Activated B cell treated with CpG ODN at 0.5 μM for 24 hours (primary cell): Measurements from ENCODE around the gene TMEM242. TPM values are rescaled to one million over a fixed set of nuclear protein-coding genes. Genes with fewer than 3 reads are reported as not detected.

Source experiments
- ATAC-seq: fragments of 200-7000 bp; cut with Tn5 transposase; one replicate; pipeline ENCODE4 v1.10.0; 2021; ENCODE audit warnings: low read depth, mild to moderate bottlenecking, moderate library complexity
- CTCF ChIA-PET: fragments of 350-600 bp; sonication (Branson Sonifier 250); formaldehyde crosslinking; loops from one replicate; lab custom pipeline; 2021; ENCODE audit warnings: antibody characterized with exemption; lab: Charles Lee
- POLR2A ChIA-PET: fragments of 350-600 bp; sonication (Branson Sonifier 250); formaldehyde crosslinking; loops from one replicate; lab custom pipeline; 2021; ENCODE audit warnings: antibody characterized with exemption; lab: Charles Lee
- DNase-seq: peaks from one replicate; pipeline ENCODE4 v3.0.0; 2022
- H3K27ac Mint-ChIP-seq: one replicate; pipeline ENCODE4 v1.8.0; 2020; ENCODE audit warnings: mixed read lengths
- H3K27me3 Mint-ChIP-seq: one replicate; pipeline ENCODE4 v1.8.0; 2021; ENCODE audit warnings: mixed read lengths
- H3K36me3 Mint-ChIP-seq: one replicate; pipeline ENCODE4 v1.8.0; 2021; ENCODE audit warnings: low read depth, mixed read lengths
- H3K4me1 Mint-ChIP-seq: one replicate; pipeline ENCODE4 v1.8.0; 2021; ENCODE audit warnings: mixed read lengths
- H3K4me3 Mint-ChIP-seq: one replicate; pipeline ENCODE4 v1.8.0; 2020; ENCODE audit warnings: mild to moderate bottlenecking, mixed read lengths
- H3K9me3 Mint-ChIP-seq: one replicate; pipeline ENCODE4 v1.8.0; 2020; ENCODE audit warnings: mixed read lengths
- CTCF ChIP-seq: fragments of 200-600 bp; IDR thresholded peaks from one replicate; pipeline ENCODE4 v1.8.0; 2022; ENCODE audit warnings: antibody characterized with exemption, mild to moderate bottlenecking
- intact Hi-C: fragments of 100-400 bp; cut with micrococcal nuclease; formaldehyde crosslinking; loops from one replicate; pipeline ENCODE4 v1.15.1; 2024
- total RNA-seq: library from RNA; stranded (reverse); gene quantifications from 2 replicates; pipeline ENCODE4 v1.2.3, GENCODE V29; 2022

TMEM242 gene
- total RNA-seq, 1 donor from 2014 or later: 17.6 TPM

- H3K27ac Mint-ChIP-seq: no peak overlapping the region
- no peaks in the 10 kb centered on the region for H3K27me3 Mint-ChIP-seq
- peaks cover 13% of the 10 kb centered on the region for H3K36me3 Mint-ChIP-seq
- no peaks in the 10 kb centered on the region for H3K9me3 Mint-ChIP-seq
- no peak for ATAC-seq
- ChIA-PET POLR2A (no interaction called here), CTCF (interaction anchor here (1.0 kb wide), 1 partner anchor 28 kb away, joined by 3 read pairs; no protein-coding TSS in a partner anchor)
- no peak for TF ChIP-seq CTCF
- intact Hi-C loops: no loop called here
- no peak for DNase-seq
- no peak overlapping the region for H3K4me3 Mint-ChIP-seq
- H3K4me1 Mint-ChIP-seq: peaks cover 14% of the 10 kb centered on the region
These were observed 20.6 kb downstream of the TMEM242 start for GRCh38 chr6:157302736-157303135.

- no peak for TF ChIP-seq CTCF
- no peak overlapping the region for H3K4me3 Mint-ChIP-seq
- no peaks in the 10 kb centered on the region for H3K27me3 Mint-ChIP-seq
- H3K4me1 Mint-ChIP-seq: peaks cover 14% of the 10 kb centered on the region
- H3K36me3 Mint-ChIP-seq: peaks cover 13% of the 10 kb centered on the region
- no peak for ATAC-seq
- no peaks in the 10 kb centered on the region for H3K9me3 Mint-ChIP-seq
- intact Hi-C loops: no loop called here
- H3K27ac Mint-ChIP-seq: no peak overlapping the region
- POLR2A ChIA-PET: no interaction called here
- CTCF ChIA-PET: no interaction called here
- DNase-seq: no peak
These were observed 22.9 kb downstream of the TMEM242 start for GRCh38 chr6:157300436-157300835.

- Mint-ChIP-seq H3K4me3 (no peak overlapping the region), H3K4me1 (peaks cover 14% of the 10 kb centered on the region), H3K9me3 (no peaks in the 10 kb centered on the region), H3K36me3 (peaks cover 16% of the 10 kb centered on the region), H3K27me3 (no peaks in the 10 kb centered on the region), H3K27ac (no peak overlapping the region)
- ATAC-seq (no peak), DNase-seq (no peak)
- no peak for TF ChIP-seq CTCF
- intact Hi-C loops: no loop called here
- CTCF ChIA-PET: no interaction called here
- POLR2A ChIA-PET: no interaction called here
These were observed 23.3 kb downstream of the TMEM242 start for GRCh38 chr6:157300006-157300405.

- ATAC-seq (no peak), DNase-seq (no peak)
- Mint-ChIP-seq H3K4me1 (peaks cover 14% of the 10 kb centered on the region), H3K9me3 (no peaks in the 10 kb centered on the region), H3K27ac (no peak overlapping the region), H3K27me3 (no peaks in the 10 kb centered on the region), H3K4me3 (no peak overlapping the region), H3K36me3 (peaks cover 16% of the 10 kb centered on the region)
- POLR2A ChIA-PET: interaction anchor here (1.5 kb wide), 1 partner anchor 25 kb away, joined by 3 read pairs; no protein-coding TSS in a partner anchor
- intact Hi-C loops: no loop called here
- CTCF ChIA-PET: no interaction called here
- no peak for TF ChIP-seq CTCF
These were observed 25.0 kb downstream of the TMEM242 start for GRCh38 chr6:157298216-157298724.

GRCh38 chr6:157294654-157295053 lies 28.7 kb downstream of the TMEM242 start:
- H3K9me3 Mint-ChIP-seq: no peaks in the 10 kb centered on the region
- DNase-seq: no peak
- intact Hi-C loops: no loop called here
- H3K4me1 Mint-ChIP-seq: peaks cover 12% of the 10 kb centered on the region
- no peaks in the 10 kb centered on the region for H3K27me3 Mint-ChIP-seq
- H3K27ac Mint-ChIP-seq: no peak overlapping the region
- ChIA-PET POLR2A (no interaction called here), CTCF (interaction anchor here (1.2 kb wide), 1 partner anchor 776 kb away, joined by 3 read pairs; no protein-coding TSS in a partner anchor)
- peaks cover 31% of the 10 kb centered on the region for H3K36me3 Mint-ChIP-seq
- no peak for TF ChIP-seq CTCF
- no peak for ATAC-seq
- no peak overlapping the region for H3K4me3 Mint-ChIP-seq
